HepG2 (cell line): Measurements from ENCODE around the gene PPP1R12C. TPM values are rescaled to one million over a fixed set of nuclear protein-coding genes. Genes with fewer than 3 reads are reported as not detected.
A peak's percentile ranks its signal among the peaks of the same experiment; 100 is the strongest.

ENCODE experiments used
- AKNA ChIP-seq: sonication (generic); formaldehyde crosslinking; IDR thresholded peaks from 2 replicates; pipeline ENCODE4 v1.4.0; 2020; ENCODE audit warnings: missing genetic modification reagents, borderline replicate concordance
- BATF2 ChIP-seq: sonication (generic); formaldehyde crosslinking; IDR thresholded peaks from 2 replicates; pipeline ENCODE4 v1.8.0; 2022; ENCODE audit warnings: mild to moderate bottlenecking, missing genetic modification reagents, moderate library complexity
- BORCS8-MEF2B ChIP-seq: sonication (generic); formaldehyde crosslinking; IDR thresholded peaks from 2 replicates; pipeline ENCODE4 v1.8.0; 2022; ENCODE audit warnings: mild to moderate bottlenecking, missing genetic modification reagents
- CBX1 ChIP-seq: IDR thresholded peaks from one replicate; pipeline ENCODE4 v1.6.1; 2016; ENCODE audit warnings: antibody characterized with exemption, low read depth
- GABPB1 ChIP-seq: IDR thresholded peaks from 2 replicates; pipeline ENCODE4 v1.6.1; 2016; ENCODE audit warnings: mild to moderate bottlenecking, missing genetic modification reagents, moderate library complexity, missing compliant biosample characterization
- HDAC1 ChIP-seq: sonication (generic); formaldehyde crosslinking; IDR thresholded peaks from 2 replicates; pipeline ENCODE4 v1.5.1; 2020; ENCODE audit warnings: mild to moderate bottlenecking, missing genetic modification reagents
- RFX3 ChIP-seq: IDR thresholded peaks from 2 replicates; pipeline ENCODE4 v1.6.1; 2016; ENCODE audit warnings: missing biosample characterization, missing genetic modification reagents
- SPEN ChIP-seq: sonication (generic); formaldehyde crosslinking; IDR thresholded peaks from 2 replicates; pipeline ENCODE4 v1.5.1; 2020; ENCODE audit warnings: low read depth, mild to moderate bottlenecking, missing genetic modification reagents
- SRF ChIP-seq: IDR thresholded peaks from 2 replicates; pipeline ENCODE4 v1.6.1; 2011; ENCODE audit warnings: mild to moderate bottlenecking, low read depth, low read length, moderate library complexity
- ZMAT3 ChIP-seq: sonication (generic); formaldehyde crosslinking; conservative IDR thresholded peaks from 2 replicates; pipeline ENCODE4 v1.7.0; 2021; ENCODE audit warnings: missing genetic modification reagents
- ZNF205 ChIP-seq: IDR thresholded peaks from 2 replicates; pipeline ENCODE4 v1.6.1; 2018; ENCODE audit warnings: missing biosample characterization, missing genetic modification reagents
- ZNF207 ChIP-seq: fragments of 450-650 bp; IDR thresholded peaks from 2 replicates; pipeline ENCODE4 v1.6.1; 2016; ENCODE audit warnings: antibody characterized with exemption, borderline replicate concordance
- ZNF253 ChIP-seq: sonication (generic); formaldehyde crosslinking; IDR thresholded peaks from 2 replicates; pipeline ENCODE4 v1.8.0; 2022; ENCODE audit warnings: mild to moderate bottlenecking, missing genetic modification reagents, borderline replicate concordance
- ZNF350 ChIP-seq: sonication (generic); formaldehyde crosslinking; IDR thresholded peaks from 2 replicates; pipeline ENCODE4 v1.4.0; 2020; ENCODE audit warnings: mild to moderate bottlenecking, low read depth, missing genetic modification reagents, borderline replicate concordance
- ZNF580 ChIP-seq: IDR thresholded peaks from 2 replicates; pipeline ENCODE4 v1.6.1; 2016; ENCODE audit warnings: low read depth, borderline replicate concordance
- ZSCAN29 ChIP-seq: sonication (generic); formaldehyde crosslinking; conservative IDR thresholded peaks from 2 replicates; pipeline ENCODE4 v1.4.0; 2020; ENCODE audit warnings: mild to moderate bottlenecking, missing genetic modification reagents
- polyA plus RNA-seq, 8 experiments: library from polyadenylated mRNA; depleted of rRNA in 3 of 8; stranded (reverse) in 7 of 8; unstranded in 1 of 8; fragments of >200 nt; fragmentation: Illumina TruSeq in 4 of 8; extraction: Trizol in 4 of 8; gene quantifications; 2 replicates each; pipeline versions ENCODE4 v1.2.1 to v1.2.3, GENCODE V29; 2011 to 2016; ENCODE audit warnings: low read depth in 4 of 8, missing spikeins in 1 of 8, mixed read lengths in 1 of 8; ENCODE audit not compliant: insufficient read depth in 1 of 8
- total RNA-seq, 5 experiments: library from RNA; depleted of rRNA; stranded (reverse); fragments of >200 nt; fragmentation: Illumina TruSeq; extraction: Trizol; gene quantifications; 2 replicates each; pipeline ENCODE4 v1.2.3, GENCODE V29; 2016; ENCODE audit warnings: low read depth in 1 of 5
- TF ChIP-seq, protein P1 (sequence below): sonication (generic); formaldehyde crosslinking; IDR thresholded peaks from 2 replicates; pipeline ENCODE4 v1.8.1; 2023; ENCODE audit warnings: mild to moderate bottlenecking, inconsistent platforms, moderate library complexity, missing genetic modification reagents, borderline replicate concordance
- TF ChIP-seq, protein P2 (sequence below): sonication (generic); formaldehyde crosslinking; IDR thresholded peaks from 2 replicates; pipeline ENCODE4 v1.5.1; 2020; ENCODE audit warnings: mild to moderate bottlenecking, missing genetic modification reagents, moderate library complexity

PPP1R12C gene
- total and polyA plus RNA-seq, 2 of the 13 experiments (the other 11 are each of a cell fraction or from before 2014, with no cell fraction given), result 29.7 to 30.3 TPM

- TF ChIP-seq ZNF205 (no peak), GABPB1 (CRISPR knock-in tag) (peak; percentile 68; the same call in 1 of the 2 replicates), SPEN (0 out of 2 replicates have a peak, but pooled peaks have one; percentile 13), ZMAT3 (no peak), ZSCAN29 (0 out of 2 replicates have a peak, but pooled peaks have one; percentile 39), ZNF580 (CRISPR knock-in tag) (no peak), AKNA (CRISPR knock-in tag) (no peak), BATF2 (CRISPR knock-in tag) (no peak), ZNF253 (CRISPR knock-in tag) (no peak), HDAC1 (peak; percentile 25; the same call in 1 of the 2 replicates), SRF (no peak), CBX1 (no peak), RFX3 (CRISPR knock-in tag) (no peak), ZNF350 (no peak), BORCS8-MEF2B (CRISPR knock-in tag) (no peak), ZNF207 (no peak)
- TF ChIP-seq, protein P1, sequence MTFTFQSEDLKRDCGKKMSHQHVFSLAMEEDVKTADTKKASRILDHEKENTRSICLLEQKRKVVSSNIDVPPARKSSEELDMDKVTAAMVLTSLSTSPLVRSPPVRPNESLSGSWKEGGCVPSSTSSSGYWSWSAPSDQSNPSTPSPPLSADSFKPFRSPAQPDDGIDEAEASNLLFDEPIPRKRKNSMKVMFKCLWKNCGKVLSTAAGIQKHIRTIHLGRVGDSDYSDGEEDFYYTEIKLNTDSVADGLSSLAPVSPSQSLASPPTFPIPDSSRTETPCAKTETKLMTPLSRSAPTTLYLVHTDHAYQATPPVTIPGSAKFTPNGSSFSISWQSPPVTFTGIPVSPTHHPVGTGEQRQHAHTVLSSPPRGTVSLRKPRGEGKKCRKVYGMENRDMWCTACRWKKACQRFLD (CRISPR knock-in tag), result no peak
- TF ChIP-seq, protein P2, sequence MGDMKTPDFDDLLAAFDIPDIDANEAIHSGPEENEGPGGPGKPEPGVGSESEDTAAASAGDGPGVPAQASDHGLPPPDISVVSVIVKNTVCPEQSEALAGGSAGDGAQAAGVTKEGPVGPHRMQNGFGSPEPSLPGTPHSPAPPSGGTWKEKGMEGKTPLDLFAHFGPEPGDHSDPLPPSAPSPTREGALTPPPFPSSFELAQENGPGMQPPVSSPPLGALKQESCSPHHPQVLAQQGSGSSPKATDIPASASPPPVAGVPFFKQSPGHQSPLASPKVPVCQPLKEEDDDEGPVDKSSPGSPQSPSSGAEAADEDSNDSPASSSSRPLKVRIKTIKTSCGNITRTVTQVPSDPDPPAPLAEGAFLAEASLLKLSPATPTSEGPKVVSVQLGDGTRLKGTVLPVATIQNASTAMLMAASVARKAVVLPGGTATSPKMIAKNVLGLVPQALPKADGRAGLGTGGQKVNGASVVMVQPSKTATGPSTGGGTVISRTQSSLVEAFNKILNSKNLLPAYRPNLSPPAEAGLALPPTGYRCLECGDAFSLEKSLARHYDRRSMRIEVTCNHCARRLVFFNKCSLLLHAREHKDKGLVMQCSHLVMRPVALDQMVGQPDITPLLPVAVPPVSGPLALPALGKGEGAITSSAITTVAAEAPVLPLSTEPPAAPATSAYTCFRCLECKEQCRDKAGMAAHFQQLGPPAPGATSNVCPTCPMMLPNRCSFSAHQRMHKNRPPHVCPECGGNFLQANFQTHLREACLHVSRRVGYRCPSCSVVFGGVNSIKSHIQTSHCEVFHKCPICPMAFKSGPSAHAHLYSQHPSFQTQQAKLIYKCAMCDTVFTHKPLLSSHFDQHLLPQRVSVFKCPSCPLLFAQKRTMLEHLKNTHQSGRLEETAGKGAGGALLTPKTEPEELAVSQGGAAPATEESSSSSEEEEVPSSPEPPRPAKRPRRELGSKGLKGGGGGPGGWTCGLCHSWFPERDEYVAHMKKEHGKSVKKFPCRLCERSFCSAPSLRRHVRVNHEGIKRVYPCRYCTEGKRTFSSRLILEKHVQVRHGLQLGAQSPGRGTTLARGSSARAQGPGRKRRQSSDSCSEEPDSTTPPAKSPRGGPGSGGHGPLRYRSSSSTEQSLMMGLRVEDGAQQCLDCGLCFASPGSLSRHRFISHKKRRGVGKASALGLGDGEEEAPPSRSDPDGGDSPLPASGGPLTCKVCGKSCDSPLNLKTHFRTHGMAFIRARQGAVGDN (CRISPR knock-in tag), result peak; percentile 36
Measured at GRCh38 chr19:55156202-55157063, 39.0 kb upstream of the PPP1R12C start (continued).
